GM19463 (cell line): Measurements from ENCODE around the gene ATAD3C.
"Not testable (repeated sequence)": the region's sequence is repeated elsewhere in the genome, so short reads cannot be mapped to it uniquely, and the experiment has no call there.

Experiments
- ATAC-seq: cut with Tn5 transposase; IDR thresholded peaks from one replicate; pipeline ENCODE4 v1.9.1; 2021; ENCODE audit warnings: mild to moderate bottlenecking, moderate library complexity; ENCODE audit not compliant: unreplicated experiment

The ATAD3C gene

DNA sequence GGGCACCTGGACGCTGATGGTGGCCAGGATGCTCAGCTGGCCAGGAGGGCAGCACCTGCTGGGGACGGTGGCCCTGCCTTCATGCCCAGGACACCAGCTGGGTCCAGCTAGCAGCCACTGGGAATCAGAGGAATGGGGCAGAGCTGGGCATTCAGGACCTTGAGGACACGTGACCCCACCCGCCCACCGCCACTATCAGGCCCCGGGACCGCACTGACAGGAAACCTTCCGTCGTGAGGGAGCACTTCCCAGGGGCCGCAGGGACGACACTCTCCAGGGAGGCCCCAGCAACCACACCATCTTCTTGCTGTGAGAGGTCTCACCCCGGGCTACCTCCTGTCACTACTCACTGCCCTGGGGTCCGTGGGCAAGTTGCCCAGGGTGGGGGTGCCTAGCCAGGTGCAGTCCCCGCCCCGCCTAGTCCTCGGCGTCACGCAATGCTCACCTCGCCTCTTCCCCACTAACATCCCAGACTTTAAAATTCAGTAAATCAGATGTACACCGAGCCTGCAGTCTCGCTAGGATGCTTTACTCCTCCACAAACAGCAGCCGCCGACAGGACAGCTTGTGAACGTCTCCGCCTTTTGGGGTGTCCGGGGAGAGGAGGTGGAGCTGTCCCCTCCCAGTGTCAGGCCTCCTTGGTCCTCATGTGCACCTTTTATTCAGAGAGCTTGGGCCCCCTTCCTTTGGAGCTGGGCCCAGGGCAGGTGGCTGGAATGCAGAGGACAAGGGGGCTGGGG lies 9.1 kb upstream of the ATAD3C start:
- no peak for ATAC-seq

DNA sequence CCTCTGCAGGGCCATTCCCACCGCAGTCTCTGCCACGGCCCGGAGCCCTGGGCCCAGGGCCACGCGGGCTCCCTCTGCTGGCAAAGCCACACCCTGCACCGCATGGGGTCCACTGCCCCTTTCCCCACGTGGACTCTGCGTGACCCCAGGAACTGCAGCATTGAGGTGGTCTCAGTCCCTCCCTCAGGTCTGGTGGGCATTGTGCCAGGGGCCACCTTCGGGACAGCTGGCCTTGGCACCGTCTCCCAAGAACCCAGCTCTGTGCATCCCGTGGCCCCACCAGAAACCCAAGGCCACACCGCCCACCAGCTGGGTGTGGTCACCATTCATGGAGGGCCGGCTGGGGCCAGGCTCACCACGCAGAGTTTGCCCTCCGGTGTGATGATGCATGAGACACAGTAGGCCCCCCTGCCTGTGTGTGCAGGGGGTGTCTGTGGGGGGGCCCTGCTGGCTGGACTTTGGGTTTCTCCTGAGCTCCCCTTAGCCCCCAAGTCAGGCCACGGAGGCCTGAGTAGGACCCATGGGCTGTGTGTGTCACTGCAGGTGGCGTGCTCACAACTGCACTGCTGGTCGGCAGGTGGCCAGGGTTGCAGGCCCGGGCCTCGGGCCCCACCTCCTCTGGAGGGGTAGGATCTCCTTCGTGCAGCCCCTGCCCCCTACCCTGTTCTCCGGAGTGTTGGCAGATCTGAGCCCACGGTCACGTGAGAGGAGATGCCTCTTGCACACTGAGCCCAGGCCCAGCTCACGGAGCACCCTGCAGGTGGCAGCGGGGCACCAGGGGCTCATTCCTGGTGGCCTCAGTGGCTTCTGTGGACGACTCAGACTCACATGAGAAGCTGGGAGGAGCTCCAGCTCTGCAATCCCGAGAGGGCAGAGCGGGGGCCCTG lies 8.2 kb upstream of the ATAD3C start:
- no peak for ATAC-seq

DNA sequence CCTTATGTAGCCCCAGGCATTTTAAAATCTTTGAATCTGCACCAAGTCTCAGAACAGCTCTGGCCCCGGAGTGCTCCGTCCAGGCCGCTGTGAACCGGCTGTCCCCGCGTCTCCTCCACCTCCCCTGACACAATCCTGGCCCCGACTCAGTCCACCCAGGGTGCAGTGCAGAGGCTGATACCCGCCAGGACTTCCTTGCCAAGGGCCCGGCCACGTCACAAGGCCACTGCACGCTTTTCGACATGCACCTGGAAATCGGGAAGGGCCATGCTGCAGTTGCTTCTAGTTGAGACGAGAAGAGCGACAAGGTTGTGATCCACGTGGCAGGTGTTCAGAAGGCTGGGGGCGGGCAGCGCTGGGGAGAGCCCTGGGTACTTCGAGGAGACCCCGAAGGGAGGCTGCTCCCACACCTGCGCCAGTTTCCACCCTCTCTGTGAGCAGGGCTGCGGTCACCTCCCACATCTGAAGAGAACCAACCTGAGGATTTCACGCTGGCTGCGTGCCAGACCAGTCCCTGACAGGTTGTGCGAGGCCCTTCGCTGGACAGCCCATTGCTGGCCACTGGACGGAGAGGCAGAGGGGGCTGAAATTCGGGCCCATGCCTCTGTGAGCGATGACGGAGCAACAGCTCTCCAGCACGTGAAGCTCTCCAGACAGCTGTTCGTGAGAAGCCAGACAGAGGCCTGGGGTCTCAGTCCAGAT lies 7.3 kb upstream of the ATAD3C start:
- ATAC-seq, result no peak

DNA sequence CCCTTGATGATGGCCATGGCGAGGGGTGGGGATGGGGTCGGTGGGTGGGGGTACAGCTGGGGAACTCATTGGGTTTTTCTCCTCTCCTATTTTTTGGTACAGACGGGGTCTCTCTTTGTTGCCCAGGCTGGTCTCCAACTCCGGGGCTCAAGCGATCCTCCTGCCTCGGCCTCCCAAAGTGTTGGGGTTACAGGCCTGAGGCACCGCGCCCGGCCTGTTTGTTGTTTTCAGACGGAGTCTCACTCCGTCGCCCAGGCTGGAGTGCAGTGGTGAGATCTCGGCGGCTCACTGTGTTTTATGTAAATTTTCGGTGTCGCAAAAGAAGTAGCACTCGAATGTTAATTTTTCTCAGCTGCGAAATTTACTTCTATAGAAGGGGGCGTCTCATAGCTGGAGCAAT lies 2.9 kb upstream of the ATAD3C start:
- not testable (repeated sequence) for ATAC-seq

DNA sequence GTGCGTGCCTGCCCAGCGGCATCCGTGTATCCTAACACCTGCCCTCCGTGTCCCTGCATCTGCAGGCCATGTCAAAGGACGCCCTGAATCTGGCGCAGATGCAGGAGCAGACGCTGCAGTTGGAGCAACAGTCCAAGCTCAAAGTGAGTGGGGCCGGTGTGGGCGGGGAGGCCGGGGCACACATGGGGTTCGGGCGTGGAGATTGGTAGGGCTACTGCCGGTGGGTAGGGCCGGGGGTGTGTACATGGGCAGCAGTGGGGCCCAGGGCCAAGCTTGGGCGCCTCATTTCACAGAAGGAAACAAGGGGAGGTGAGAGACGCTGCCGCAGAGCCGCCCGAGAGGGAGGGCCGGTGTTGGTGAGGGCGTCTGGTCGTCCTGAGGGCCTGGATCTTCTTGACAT lies 1.1 kb downstream of the ATAD3C start:
- ATAC-seq, result not testable (repeated sequence)

DNA sequence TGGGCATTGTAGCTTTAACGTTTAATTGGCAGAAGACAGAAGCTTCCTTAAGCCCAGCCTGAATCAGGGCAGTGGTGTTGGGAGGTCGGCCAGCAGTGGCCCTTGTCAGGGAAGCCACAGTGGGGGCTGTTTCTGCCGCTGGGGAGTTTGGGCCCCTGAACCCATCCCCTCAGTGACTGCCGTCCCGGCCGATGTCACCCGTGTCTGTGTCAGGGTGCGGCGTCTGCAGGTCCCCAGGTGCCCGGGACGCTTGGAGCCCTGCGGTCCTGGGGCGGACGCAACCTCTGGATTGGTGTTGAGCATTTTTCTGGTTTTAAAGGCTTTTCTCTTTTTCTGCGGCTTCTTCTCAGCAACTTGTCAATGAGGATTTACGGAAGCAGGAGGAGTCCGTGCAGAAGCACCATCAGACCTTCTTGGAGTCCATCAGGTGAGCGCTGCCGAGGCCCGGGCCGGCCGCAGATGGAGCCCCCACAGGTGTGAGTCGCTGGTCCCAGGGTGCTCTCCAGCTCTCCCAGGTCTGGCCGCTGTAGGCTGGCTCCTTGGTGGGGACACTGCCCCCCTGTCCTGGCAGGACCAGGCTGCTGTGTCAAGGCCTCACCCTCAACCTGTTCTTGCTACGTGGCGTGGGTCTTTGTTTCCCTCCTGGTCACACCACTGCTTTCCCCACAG lies 2.3 kb downstream of the ATAD3C start:
- no peak for ATAC-seq

DNA sequence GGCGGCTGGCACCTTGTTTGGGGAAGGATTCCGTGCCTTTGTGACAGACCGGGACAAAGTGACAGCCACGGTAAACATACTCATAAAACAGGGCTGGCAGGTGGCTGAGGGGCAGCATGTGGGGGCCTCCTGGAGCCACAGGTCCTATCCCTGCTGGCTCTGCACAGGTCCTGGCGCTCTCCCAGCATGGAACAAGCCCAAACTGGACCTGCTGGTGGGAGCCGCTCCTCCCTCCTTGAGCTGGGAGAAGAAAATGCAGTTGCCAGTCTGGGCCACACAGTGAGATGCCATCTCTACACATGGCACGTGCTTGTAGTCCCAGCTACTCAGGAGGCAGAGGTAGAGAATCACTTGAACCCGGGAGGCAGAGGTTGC lies 2.9 kb downstream of the ATAD3C start:
- not testable (repeated sequence) for ATAC-seq

DNA sequence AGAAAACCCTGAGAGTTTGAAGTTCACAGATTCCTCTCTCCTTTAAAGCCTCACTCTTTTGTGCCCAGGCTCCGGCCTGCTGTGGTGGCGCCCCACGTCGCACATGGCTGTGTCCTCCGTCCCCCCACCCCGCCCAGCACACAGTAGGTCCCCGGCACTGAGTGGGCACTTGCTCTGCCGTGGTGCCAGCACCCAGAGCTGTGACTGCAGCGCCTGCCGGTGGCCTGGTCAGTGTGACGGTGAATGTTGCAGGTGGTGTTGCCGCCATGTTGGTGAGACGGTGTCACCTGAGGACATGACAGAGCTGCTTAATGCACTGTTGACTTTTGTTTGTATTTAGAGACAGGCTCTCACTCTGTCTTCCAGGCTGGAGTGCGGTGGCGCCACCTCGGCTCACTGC lies 3.4 kb downstream of the ATAD3C start:
- ATAC-seq, result no peak

DNA sequence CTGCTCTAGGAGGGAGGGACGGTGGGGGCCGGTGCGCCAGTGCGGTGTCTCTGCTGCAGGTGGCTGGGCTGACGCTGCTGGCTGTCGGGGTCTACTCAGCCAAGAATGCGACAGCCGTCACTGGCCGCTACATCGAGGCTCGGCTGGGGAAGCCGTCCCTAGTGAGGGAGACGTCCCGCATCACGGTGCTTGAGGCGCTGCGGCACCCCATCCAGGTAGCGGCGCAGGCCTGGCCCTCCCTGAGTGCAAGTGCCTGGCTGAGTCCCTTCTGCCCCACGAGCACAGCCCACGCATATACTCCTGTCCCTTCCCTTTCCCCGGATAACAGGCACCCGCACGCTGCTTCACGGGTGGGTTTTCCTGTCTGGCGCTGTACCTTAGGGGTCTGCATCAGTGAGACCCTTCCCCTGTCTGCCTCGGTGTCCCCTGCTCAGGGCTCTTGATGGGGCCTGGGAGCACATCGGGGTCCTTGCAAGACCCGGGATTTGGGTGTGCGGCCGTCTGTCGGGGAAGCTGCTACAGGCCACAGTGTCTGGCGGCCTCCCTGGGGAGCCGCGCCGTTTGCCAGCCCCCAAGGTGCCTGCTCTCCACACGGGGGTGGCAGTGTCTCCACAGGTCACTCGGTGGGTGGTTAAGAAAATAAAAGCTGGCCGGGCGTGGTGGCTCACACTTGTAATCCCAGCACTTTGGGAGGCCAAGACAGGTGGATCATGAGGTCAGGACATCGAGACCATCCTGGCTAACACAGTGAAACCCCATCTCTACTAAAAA lies 5.0 kb downstream of the ATAD3C start:
- not testable (repeated sequence) for ATAC-seq

DNA sequence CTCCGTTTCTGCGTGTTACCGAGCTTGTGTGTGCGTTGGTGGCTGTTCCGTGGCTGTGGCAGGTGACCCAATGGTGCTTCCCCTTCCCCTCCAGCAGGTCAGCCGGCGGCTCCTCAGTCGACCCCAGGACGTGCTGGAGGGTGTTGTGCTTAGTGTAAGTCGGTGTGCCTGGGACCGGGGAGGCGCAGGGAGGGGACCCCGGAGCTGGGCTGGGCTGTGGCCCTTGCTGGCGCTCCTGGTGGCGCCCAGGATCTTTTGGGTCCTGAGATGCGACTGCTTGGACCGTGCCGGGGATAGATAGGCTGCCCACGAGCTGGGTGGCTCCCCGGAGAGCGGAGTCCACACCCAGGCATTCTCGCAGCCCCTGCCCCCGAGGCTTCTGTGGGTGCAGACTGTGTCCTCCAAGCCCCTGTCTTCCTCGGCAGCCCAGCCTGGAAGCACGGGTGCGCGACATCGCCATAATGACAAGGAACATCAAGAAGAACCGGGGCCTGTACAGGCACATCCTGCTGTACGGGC lies 5.9 kb downstream of the ATAD3C start:
- ATAC-seq, result no peak

DNA sequence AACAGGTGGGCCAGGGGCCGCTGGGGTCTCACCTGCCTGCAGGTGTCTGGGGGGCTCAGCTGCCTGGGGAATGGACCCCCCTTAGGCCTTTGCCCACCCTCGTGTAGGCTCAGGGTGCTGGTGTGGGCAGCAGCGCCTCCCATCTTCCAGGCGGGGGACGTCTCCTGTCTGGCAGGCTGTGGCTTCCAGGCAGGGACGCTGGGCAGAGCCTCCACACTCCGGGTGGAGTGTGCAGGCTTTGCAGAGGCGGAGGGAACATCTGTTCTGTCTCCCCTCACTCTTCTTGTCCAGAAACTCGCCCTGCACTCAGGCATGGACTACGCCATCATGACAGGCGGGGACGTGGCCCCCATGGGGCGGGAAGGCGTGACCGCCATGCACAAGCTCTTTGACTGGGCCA lies 6.4 kb downstream of the ATAD3C start:
- ATAC-seq, result not testable (repeated sequence)

DNA sequence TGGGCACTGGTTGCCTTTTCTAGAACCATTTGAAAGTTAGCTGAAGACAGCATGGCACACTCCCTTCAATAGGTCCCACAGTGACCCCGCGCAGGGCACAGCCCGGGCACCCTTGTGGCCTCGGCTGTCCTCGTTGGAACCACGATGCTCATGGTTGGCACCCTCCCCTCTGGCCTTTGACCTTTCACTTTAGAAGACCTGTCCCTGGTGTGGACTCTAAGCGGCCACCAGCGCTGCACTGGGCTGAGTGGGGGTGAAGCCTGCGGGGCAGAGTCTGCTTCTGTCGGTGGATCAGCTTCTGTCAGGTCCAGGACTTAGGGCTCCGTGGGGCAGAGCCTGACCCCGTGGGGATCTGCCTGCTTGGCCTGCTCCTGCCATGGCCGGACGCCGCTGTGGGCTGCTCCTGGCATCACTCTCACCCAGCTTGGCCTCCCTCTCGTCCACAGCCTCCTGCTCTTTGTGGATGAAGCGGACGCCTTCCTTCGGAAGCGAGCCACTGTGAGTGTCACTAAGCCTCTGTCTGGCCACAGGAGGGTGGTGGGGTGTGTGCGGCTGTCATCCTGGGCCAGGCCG lies 7.3 kb downstream of the ATAD3C start:
- ATAC-seq, result not testable (repeated sequence)

DNA sequence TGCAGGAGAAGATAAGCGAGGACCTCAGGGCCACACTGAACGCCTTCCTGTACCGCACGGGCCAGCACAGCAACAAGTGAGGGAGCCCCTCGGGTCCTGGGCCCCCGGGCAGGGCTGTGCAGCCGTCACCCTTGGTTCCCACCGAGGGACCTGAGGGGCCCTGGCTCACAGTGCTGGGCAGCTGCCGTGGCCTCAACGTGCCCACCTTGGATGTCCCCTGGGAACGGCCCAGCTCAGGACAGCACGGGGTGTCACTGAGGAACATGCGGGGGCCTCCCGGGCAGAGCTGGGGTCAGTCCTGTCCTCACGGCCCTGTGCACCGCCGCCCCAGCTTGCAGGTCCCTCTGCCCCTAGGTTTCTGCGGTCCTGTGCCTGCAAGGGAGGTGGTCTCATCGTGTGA lies 9.7 kb downstream of the ATAD3C start:
- not testable (repeated sequence) for ATAC-seq

DNA sequence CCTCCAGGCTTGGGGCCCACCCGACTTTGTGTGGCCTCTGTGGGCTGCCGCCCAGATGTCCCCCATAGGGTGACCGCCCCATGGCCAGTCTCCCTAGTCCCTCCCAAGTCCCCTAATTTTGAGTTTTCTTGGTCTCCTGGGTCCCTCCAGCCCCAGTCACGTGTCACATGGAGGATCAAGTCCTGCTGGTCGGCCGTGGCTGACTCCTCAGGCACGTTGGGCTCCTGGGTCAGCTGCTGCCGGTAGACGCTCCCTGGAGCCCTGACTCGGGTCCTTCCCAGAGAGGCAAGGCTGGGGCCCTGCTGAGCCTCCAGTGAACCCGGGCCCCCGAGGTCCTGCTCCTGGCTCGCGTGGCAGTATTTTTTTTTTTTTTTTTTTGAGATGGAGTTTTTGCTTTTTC lies 10.2 kb downstream of the ATAD3C start:
- not testable (repeated sequence) for ATAC-seq

DNA sequence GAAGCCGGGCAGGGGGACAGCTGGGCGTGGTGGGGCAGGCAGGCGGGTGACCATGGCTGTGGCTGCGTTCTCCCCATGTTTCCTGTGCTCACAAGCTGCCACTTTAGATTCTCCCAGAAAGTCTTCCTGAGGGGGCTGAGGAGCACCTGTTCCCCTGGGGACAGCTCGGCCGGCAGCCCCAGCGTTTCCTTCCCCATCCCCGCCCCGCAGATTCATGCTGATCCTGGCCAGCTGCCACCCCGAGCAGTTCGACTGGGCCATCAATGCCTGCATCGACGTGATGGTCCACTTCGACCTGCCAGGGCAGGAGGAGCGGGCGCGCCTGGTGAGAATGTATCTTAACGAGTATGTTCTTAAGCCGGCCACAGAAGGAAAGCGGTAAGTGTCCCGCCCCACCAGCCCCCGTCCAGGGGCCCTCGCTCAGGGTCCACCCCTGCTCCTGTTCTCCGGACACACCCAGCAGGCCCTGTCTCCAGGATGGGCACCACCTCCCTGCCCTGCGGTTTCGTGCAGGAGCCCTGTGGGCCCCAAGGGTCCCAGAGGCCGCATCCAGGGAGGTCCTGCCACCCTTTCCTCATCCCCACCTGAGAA lies 11.1 kb downstream of the ATAD3C start:
- no peak for ATAC-seq

DNA sequence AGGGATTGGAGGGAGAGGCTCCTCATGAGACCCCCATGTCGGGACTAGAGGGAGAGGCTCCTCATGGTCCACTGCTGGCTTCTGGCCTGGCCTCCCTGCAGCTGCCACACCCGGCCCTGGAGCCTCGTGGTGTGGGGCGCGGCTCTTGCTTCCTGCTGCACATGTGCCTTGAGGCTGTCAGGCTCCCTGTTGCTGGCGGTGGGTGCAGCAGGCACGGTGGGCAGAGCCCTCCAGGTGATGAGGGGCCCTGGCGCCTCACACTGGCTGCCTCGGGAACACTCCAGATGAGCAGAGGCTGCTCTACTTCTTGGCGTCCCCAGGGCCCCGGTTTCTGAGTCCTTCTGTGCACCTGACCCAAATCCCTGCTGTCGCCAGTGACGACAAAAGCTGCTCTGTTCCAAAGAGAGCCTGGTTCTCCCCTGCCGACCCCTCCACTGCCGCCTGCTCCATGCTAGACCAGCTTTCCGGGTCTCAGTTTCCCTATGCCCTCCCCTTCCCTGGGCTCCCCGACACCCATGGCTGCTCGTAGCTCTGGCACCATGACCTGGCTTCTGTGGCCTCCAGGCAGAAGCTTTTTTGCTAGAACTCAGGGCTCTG lies 12.3 kb downstream of the ATAD3C start:
- no peak for ATAC-seq

DNA sequence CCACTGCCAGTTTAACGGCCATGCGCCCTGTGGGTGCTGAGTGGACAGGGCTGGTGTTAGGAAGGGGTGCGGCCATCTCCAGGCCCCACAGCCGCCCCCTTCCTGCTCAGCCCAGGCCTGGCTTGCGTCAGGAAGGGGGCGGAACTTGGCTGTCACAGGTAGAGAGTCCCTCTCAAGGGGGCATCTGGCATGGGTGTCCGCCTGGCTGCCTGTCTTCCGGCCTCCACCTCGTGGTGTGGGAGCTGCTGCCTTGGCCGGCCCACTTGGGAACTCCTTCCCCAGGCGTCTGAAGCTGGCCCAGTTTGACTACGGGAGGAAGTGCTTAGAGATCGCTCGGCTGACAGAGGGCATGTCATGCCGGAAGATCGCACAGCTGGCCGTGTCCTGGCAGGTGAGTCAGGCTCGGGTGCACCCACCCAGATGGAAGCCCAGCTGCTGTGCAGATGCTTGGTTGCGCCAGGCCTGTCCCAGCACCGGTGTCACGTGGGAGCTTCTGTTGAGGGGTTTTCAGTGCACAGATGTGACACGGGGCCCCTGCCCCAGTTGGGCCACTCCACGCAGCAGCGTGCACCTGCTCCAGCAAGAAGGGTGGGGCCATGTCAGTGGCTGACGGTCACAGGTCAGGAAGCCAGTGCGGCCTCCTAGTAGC lies 13.0 kb downstream of the ATAD3C start:
- no peak for ATAC-seq

DNA sequence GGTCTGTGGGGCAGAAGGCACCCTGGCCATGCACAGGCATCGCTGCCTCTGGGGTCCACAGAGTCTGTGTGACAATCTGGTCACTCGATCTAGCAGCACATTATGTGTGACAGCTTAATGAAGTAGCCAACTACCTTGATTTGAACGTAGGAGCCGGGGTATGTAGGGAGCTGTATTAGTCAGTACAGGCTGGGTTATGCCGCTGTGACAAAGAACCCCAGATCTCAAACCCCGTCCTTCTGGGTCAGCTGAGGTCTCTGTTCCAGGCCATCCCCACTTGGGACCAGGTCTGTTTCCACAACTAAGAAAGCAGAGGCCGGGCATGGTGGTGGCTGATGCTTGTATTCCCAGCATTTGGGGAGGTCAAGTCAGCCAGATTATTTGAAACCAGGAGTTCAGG lies 13.8 kb downstream of the ATAD3C start:
- ATAC-seq, result no peak
